ENCODE results near the gene DOK3.
"Not testable (repeated sequence)": the region's sequence is repeated elsewhere in the genome, so short reads cannot be mapped to it uniquely, and the experiment has no call there.

DNA sequence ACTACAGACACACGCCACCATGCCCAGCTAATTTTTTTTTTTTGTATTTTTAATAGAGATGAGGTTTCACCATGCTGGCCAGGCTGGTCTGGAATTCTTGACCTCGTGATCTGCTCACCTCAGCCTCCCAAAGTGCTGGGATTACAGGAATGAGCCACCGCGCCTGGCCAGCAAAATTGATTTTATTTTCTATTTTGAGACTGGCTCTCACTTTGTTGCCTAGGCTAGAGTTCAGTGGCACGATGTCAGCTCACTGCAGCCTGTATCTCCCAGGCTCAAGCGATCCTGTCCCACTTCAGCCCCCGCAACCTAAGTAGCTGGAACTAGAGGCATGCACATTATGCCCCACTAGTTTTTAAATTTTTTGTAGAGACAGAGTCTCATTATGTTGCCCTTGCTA, 24.8 kb upstream of the DOK3 start:
- TF ChIP-seq, protein P1, sequence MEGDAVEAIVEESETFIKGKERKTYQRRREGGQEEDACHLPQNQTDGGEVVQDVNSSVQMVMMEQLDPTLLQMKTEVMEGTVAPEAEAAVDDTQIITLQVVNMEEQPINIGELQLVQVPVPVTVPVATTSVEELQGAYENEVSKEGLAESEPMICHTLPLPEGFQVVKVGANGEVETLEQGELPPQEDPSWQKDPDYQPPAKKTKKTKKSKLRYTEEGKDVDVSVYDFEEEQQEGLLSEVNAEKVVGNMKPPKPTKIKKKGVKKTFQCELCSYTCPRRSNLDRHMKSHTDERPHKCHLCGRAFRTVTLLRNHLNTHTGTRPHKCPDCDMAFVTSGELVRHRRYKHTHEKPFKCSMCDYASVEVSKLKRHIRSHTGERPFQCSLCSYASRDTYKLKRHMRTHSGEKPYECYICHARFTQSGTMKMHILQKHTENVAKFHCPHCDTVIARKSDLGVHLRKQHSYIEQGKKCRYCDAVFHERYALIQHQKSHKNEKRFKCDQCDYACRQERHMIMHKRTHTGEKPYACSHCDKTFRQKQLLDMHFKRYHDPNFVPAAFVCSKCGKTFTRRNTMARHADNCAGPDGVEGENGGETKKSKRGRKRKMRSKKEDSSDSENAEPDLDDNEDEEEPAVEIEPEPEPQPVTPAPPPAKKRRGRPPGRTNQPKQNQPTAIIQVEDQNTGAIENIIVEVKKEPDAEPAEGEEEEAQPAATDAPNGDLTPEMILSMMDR (IDR thresholded peaks at IDR 0.05; ENCODE audit: poor library complexity) = not testable (repeated sequence)
- not testable (repeated sequence) for TF ChIP-seq EZH2phosphoT487 (IDR thresholded peaks at IDR 0.05; ENCODE audit: low read depth, severe bottlenecking, unreplicated experiment); EZH2 (IDR thresholded peaks at IDR 0.05; ENCODE audit: borderline replicate concordance)
